Lower leg skin (tissue), 4 donors: ENCODE data around the gene ASIC4. TPM values are rescaled to one million over a fixed set of nuclear protein-coding genes. Genes with fewer than 3 reads are reported as not detected.

ENCODE experiments used
- DNase-seq, 2 donors: peaks; one replicate each; pipeline ENCODE4 v3.0.0-alpha.2; 2019; ENCODE audit warnings: low spot score in 2 of 2
- H3K4me3 ChIP-seq: fragments of 200-600 bp; sonication (generic); 2 replicates; pipeline ENCODE4 v1.5.1; 2017; ENCODE audit warnings: mild to moderate bottlenecking, low read depth; ENCODE audit not compliant: poor library complexity, severe bottlenecking
- CTCF ChIP-seq, 3 donors: fragments of 450-650 bp; IDR thresholded peaks; one replicate each; pipeline ENCODE4 v1.5.1; 2016; ENCODE audit warnings: antibody characterized with exemption in 3 of 3, mild to moderate bottlenecking in 3 of 3, moderate library complexity in 2 of 3
- POLR2A ChIP-seq, 2 donors: fragments of 450-650 bp; IDR thresholded peaks; one replicate each; pipeline ENCODE4 v1.6.1; 2016 to 2017; ENCODE audit warnings: antibody characterized with exemption in 2 of 2, mild to moderate bottlenecking in 1 of 2, moderate library complexity in 1 of 2
- WGBS, 2 donors: methylation state at CpG; one replicate each; pipeline ENCODE4 v1.1.5; 2018; 5-methylcytosine and 5-hydroxymethylcytosine counted together
- intact Hi-C: fragments of 100-400 bp; cut with DNase I; formaldehyde crosslinking; loops from one replicate; pipeline ENCODE4 v1.15.0; 2023; ENCODE audit warnings: low total_unique reads
- total RNA-seq, 4 donors: library from RNA; depleted of rRNA; stranded (reverse); fragments of >200 nt; gene quantifications; one replicate each; pipeline ENCODE4 v1.1.0, GENCODE V29; 2016

Gene ASIC4
- total RNA-seq, 4 donors from 2014 or later = 0.26 TPM; not detected in 3

GRCh38 chr2:219562049-219563020 is 48.1 kb downstream of the ASIC4 start:
- H3K4me3 ChIP-seq = no peak overlapping the region
- 84 to 88% methylated on average over 34 to 35 of the region's 35 CpGs for WGBS, 2 donors
- intact Hi-C loops = no loop called here
- TF ChIP-seq POLR2A (IDR thresholded peaks at IDR 0.05) (no peak), CTCF (IDR thresholded peaks at IDR 0.05) (no peak)
- no peak for DNase-seq

GRCh38 chr2:219563271-219563928 is 49.1 kb downstream of the ASIC4 start:
- no peak for TF ChIP-seq CTCF (IDR thresholded peaks at IDR 0.05)
- TF ChIP-seq POLR2A (IDR thresholded peaks at IDR 0.05) = no peak
- H3K4me3 ChIP-seq = no peak overlapping the region
- WGBS, 2 donors = 91 to 93% methylated on average over 20 of the region's 20 CpGs
- no peak for DNase-seq
- intact Hi-C loops = no loop called here

GRCh38 chr2:219565130-219566080 is 51.1 kb downstream of the ASIC4 start:
- 90 to 93% methylated on average over 21 of the region's 21 CpGs for WGBS, 2 donors
- TF ChIP-seq POLR2A (IDR thresholded peaks at IDR 0.05) = no peak
- TF ChIP-seq CTCF (IDR thresholded peaks at IDR 0.05) = no peak
- H3K4me3 ChIP-seq = no peak overlapping the region
- intact Hi-C loops = no loop called here
- DNase-seq = no peak

- TF ChIP-seq CTCF (IDR thresholded peaks at IDR 0.05) = no peak
- no peak for TF ChIP-seq POLR2A (IDR thresholded peaks at IDR 0.05)
- DNase-seq = no peak
- no peak overlapping the region for H3K4me3 ChIP-seq
- intact Hi-C loops = no loop called here
- 88 to 93% methylated on average over 8 to 11 of the region's 11 CpGs for WGBS, 2 donors
Measured at GRCh38 chr2:219566640-219567039, 52.4 kb downstream of the ASIC4 start.

- TF ChIP-seq POLR2A (IDR thresholded peaks at IDR 0.05) (no peak), CTCF (IDR thresholded peaks at IDR 0.05) (no peak)
- intact Hi-C loops = no loop called here
- 94 to 98% methylated on average over 18 of the region's 18 CpGs for WGBS, 2 donors
- no peak for DNase-seq
- H3K4me3 ChIP-seq = no peak overlapping the region
Measured at GRCh38 chr2:219567131-219567530, 52.8 kb downstream of the ASIC4 start.
